Transverse colon (tissue), 3 donors: ENCODE results near the gene PIWIL4.

Experiments used
- EP300 ChIP-seq: sonication (generic); formaldehyde crosslinking; IDR thresholded peaks from one replicate; pipeline ENCODE4 v1.6.1; 2017; ENCODE audit warnings: antibody characterized with exemption, low read depth
- POLR2A ChIP-seq: fragments of 450-650 bp; IDR thresholded peaks from one replicate; pipeline ENCODE4 v1.6.1; 2016; ENCODE audit warnings: antibody characterized with exemption, mild to moderate bottlenecking, moderate library complexity
- TF ChIP-seq, protein P1 (sequence below), 5 experiments: fragments of 200-600 bp in 3 of 5; fragments of 450-650 bp in 2 of 5; sonication (generic) in 3 of 5; IDR thresholded peaks; 1 replicate in 2 of 5; 2 replicates in 3 of 5; pipeline ENCODE4 v1.5.1; 2016 to 2017; ENCODE audit warnings: antibody characterized with exemption in 5 of 5, inconsistent platforms in 3 of 5, mild to moderate bottlenecking in 2 of 5, moderate library complexity in 1 of 5

DNA sequence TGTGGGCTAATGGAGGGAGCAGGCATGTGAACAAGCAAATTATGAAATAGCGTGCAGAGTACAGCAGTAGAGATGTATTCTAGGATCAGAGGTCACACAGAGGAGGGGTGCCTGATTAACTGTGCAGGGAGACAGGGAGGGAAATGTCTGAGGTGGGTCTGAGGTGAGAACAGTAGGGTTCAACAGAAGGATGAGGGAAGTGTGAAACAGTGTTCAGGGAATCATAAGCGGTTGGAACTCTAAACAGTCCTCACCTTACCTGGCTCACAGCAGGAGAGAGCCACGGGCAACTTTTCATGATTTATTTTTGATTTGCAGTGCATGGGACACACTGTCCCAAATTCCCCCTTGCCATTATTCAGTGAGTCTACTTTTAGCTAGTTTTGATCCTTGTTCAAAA is 90.5 kb downstream of the PIWIL4 start:
- TF ChIP-seq, protein P1, sequence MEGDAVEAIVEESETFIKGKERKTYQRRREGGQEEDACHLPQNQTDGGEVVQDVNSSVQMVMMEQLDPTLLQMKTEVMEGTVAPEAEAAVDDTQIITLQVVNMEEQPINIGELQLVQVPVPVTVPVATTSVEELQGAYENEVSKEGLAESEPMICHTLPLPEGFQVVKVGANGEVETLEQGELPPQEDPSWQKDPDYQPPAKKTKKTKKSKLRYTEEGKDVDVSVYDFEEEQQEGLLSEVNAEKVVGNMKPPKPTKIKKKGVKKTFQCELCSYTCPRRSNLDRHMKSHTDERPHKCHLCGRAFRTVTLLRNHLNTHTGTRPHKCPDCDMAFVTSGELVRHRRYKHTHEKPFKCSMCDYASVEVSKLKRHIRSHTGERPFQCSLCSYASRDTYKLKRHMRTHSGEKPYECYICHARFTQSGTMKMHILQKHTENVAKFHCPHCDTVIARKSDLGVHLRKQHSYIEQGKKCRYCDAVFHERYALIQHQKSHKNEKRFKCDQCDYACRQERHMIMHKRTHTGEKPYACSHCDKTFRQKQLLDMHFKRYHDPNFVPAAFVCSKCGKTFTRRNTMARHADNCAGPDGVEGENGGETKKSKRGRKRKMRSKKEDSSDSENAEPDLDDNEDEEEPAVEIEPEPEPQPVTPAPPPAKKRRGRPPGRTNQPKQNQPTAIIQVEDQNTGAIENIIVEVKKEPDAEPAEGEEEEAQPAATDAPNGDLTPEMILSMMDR (IDR thresholded peaks at IDR 0.05): no peak
- TF ChIP-seq EP300 (no peak), POLR2A (no peak)
